Superior temporal gyrus (tissue), 1 donor: ENCODE data around the gene VAV2.

Experiments used
- DNase-seq: peaks from one replicate; pipeline ENCODE4 v3.0.0-alpha.2; 2016; ENCODE audit errors: extremely low spot score

VAV2 gene

GRCh38 chr9:133836001-133836758 lies 155.9 kb downstream of the VAV2 start:
- no peak for DNase-seq

GRCh38 chr9:133835262-133835901 lies 156.7 kb downstream of the VAV2 start:
- DNase-seq, result no peak

- DNase-seq, result no peak
Observed at GRCh38 chr9:133834080-133834976, 157.8 kb downstream of the VAV2 start.

GRCh38 chr9:133833388-133834025 lies 158.6 kb downstream of the VAV2 start:
- DNase-seq, result no peak

GRCh38 chr9:133832877-133833276 lies 159.2 kb downstream of the VAV2 start:
- DNase-seq, result no peak

GRCh38 chr9:133830711-133831110 lies 161.4 kb downstream of the VAV2 start:
- DNase-seq, result no peak

GRCh38 chr9:133830310-133830709 lies 161.8 kb downstream of the VAV2 start:
- DNase-seq, result no peak

GRCh38 chr9:133828338-133828997 lies 163.7 kb downstream of the VAV2 start:
- no peak for DNase-seq

GRCh38 chr9:133826289-133827085 lies 165.6 kb downstream of the VAV2 start:
- DNase-seq, result no peak

GRCh38 chr9:133825555-133826218 lies 166.4 kb downstream of the VAV2 start:
- no peak for DNase-seq

GRCh38 chr9:133824802-133825186 lies 167.3 kb downstream of the VAV2 start:
- DNase-seq, result no peak

- no peak for DNase-seq
Observed at GRCh38 chr9:133824106-133824801, 167.9 kb downstream of the VAV2 start.

GRCh38 chr9:133823189-133824105 lies 168.7 kb downstream of the VAV2 start:
- no peak for DNase-seq

- no peak for DNase-seq
Observed at GRCh38 chr9:133822430-133823065, 169.6 kb downstream of the VAV2 start.

GRCh38 chr9:133821601-133822429 lies 170.3 kb downstream of the VAV2 start:
- DNase-seq, result no peak

GRCh38 chr9:133819923-133820322 lies 172.2 kb downstream of the VAV2 start:
- no peak for DNase-seq

GRCh38 chr9:133818444-133818843 lies 173.7 kb downstream of the VAV2 start:
- DNase-seq, result no peak
